ENCODE results near the gene NDRG2.

- no peak for TF ChIP-seq CTCF (conservative IDR thresholded peaks at IDR 0.05)
- no peak for TF ChIP-seq ZFX (IDR thresholded peaks at IDR 0.05)
Measured at GRCh38 chr14:20997115-20997514, 27.7 kb downstream of the NDRG2 start.

Measured in C4-2B (cell line).